Measurements from ENCODE around the gene PGGHG. TPM values are rescaled to one million over a fixed set of nuclear protein-coding genes. Genes with fewer than 3 reads are reported as not detected.
A peak's percentile ranks its signal among the peaks of the same experiment; 100 is the strongest.

The PGGHG gene
- total and polyA plus RNA-seq, 2 of the 13 experiments (the other 11 are each of a cell fraction or from before 2014, with no cell fraction given) = 5.9 to 14.8 TPM

DNA sequence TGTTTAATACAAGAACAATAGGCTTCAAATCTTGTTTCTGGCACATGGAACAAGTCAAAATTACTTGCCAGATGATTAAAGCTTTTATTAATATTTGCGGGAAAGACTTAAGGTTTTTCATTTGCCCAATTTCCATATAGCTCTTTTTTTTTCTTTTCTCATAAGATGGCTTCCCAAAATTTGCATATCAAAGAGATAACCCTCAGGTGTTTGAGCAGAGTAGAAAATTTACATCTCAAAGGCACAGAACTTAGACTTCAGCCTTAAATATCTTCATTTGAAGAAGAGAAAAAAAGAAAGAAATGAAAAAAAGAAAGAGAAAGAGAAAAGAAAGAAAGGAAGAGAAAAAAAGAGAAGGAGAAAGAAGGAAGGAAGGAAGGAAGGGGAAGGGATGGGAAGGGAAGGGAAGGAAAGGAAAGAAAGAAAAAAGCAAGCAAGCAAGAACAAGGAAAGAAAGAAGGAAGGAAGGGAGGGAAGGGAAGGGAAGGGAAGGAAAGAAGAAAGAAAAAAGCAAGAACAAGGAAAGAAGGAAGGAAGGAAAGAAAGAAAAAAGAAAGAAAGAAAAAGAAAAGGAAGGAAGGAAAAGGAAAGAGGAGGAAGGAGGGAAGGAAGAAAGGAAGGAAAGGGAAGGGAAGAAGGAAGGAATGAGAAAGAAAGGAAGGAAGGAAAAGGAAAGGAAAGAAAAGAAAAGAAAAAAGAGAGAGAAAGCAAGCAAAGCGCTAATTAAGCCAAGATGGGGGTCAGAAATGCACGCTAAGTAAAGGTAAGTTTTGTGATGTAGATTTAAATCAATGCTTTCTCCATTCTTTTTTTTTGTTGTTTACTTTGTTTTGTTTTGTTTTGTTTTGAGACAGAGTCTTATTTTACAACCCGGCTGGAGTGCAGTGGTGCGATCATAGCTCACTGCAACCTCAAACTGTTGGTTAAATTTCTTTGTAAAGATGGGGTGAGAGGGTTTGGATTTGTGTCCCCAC lies 51.9 kb downstream of the PGGHG start:
- Histone ChIP-seq H3K4me2 (ENCODE audit: low read depth, low read length) (no peak overlapping the region), H3K4me3 (replicated peaks in 1 of 3; ENCODE audit: insufficient read depth in 1 of 3, low read depth in 2 of 3, low read length in 3 of 3) (no peak overlapping the region), H3K9me3 (ENCODE audit: low read length) (no peaks in the 10 kb centered on the region), H3K27ac (ENCODE audit: extremely low read length, insufficient read depth, low read length) (no peak overlapping the region), H3K79me2 (ENCODE audit: insufficient read depth, low read length) (no peaks in the 10 kb centered on the region), H3K4me1 (ENCODE audit: insufficient read depth, low read length) (peaks cover 10% of the 10 kb centered on the region), H3K36me3 (replicated peaks in 1 of 2; ENCODE audit: control insufficient read depth in 1 of 2, insufficient read depth in 2 of 2, low read length in 2 of 2) (no peaks in the 10 kb centered on the region), H3K9ac (ENCODE audit: insufficient read depth, low read depth, low read length) (no peak overlapping the region), H2AFZ (ENCODE audit: low read length) (no peak overlapping the region), H3K27me3 (ENCODE audit: control insufficient read depth in 1 of 2, insufficient read depth in 2 of 2, low read length in 2 of 2) (peaks cover 1 to 10% of the 10 kb centered on the region in 2 experiments; a peak in 3 of 5 replicates), H4K20me1 (ENCODE audit: insufficient read depth, low read length) (no peaks in the 10 kb centered on the region)
- in situ Hi-C loops (cut with HindIII; ENCODE audit: extremely low pct_ligation_motif_present, low pct_unique_long_range_greater_than_20kb) = no loop called here
- FAIRE-seq = no peak
- no peak for DNase-seq (ENCODE audit: low spot score)
- ChIA-PET CTCF (ENCODE audit: low intra/inter-chr PET ratio, low total read pairs) (no interaction called here), POLR2A (interaction anchor here (1.2 to 2.2 kb wide), 2 partner anchors 9 to 13 kb away, joined by 4 to 10 read pairs; no protein-coding TSS in a partner anchor)
- BruUV-seq (replicated peaks) = no TSS peak
- no peak for ATAC-seq
- intact Hi-C loops (cut with micrococcal nuclease; ENCODE audit: unreplicated experiment) = no loop called here
- 41% methylated on average over 5 of the region's 5 CpGs for WGBS (ENCODE audit: low lambda C conversion rate)
- TF ChIP-seq ZFP1 (CRISPR knock-in tag; IDR thresholded peaks at IDR 0.05) (no peak), HNRNPK (IDR thresholded peaks at IDR 0.05; ENCODE audit: low read depth, low read length, poor library complexity, severe bottlenecking) (peak; percentile 70), ZNF564 (CRISPR knock-in tag; IDR thresholded peaks at IDR 0.05) (no peak), ZNF709 (CRISPR knock-in tag; IDR thresholded peaks at IDR 0.05) (no peak), ZXDC (CRISPR knock-in tag; IDR thresholded peaks at IDR 0.05) (no peak), MEF2D (CRISPR knock-in tag; IDR thresholded peaks at IDR 0.05) (no peak), TEAD3 (CRISPR knock-in tag; optimal IDR thresholded peaks at IDR 0.05; ENCODE audit: borderline replicate concordance) (no peak), ZNF512 (CRISPR knock-in tag; IDR thresholded peaks at IDR 0.05) (peak; percentile 93; the same call in 1 of the 2 replicates)
- TF ChIP-seq, protein P1, sequence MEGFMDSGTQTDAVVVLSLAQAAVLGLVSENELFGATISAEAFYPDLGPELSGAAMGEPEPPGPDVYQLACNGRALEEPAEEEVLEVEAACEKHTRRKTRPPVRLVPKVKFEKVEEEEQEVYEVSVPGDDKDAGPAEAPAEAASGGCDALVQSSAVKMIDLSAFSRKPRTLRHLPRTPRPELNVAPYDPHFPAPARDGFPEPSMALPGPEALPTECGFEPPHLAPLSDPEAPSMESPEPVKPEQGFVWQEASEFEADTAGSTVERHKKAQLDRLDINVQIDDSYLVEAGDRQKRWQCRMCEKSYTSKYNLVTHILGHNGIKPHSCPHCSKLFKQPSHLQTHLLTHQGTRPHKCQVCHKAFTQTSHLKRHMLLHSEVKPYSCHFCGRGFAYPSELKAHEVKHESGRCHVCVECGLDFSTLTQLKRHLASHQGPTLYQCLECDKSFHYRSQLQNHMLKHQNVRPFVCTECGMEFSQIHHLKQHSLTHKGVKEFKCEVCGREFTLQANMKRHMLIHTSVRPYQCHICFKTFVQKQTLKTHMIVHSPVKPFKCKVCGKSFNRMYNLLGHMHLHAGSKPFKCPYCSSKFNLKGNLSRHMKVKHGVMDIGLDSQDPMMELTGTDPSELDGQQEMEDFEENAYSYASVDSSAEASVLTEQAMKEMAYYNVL (CRISPR knock-in tag; IDR thresholded peaks at IDR 0.05; ENCODE audit: borderline replicate concordance) = no peak
- TF ChIP-seq, protein P2, sequence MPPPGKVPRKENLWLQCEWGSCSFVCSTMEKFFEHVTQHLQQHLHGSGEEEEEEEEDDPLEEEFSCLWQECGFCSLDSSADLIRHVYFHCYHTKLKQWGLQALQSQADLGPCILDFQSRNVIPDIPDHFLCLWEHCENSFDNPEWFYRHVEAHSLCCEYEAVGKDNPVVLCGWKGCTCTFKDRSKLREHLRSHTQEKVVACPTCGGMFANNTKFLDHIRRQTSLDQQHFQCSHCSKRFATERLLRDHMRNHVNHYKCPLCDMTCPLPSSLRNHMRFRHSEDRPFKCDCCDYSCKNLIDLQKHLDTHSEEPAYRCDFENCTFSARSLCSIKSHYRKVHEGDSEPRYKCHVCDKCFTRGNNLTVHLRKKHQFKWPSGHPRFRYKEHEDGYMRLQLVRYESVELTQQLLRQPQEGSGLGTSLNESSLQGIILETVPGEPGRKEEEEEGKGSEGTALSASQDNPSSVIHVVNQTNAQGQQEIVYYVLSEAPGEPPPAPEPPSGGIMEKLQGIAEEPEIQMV (CRISPR knock-in tag; IDR thresholded peaks at IDR 0.05; ENCODE audit: low read depth) = no peak
